Stomach (tissue), 9 donors: Measurements from ENCODE around the gene E4F1. TPM values are rescaled to one million over a fixed set of nuclear protein-coding genes. Genes with fewer than 3 reads are reported as not detected.

Experiments
- DNase-seq, 2 donors: peaks; one replicate each; pipeline versions ENCODE4 v3.0.0 to v3.0.0-alpha.2; 2013 to 2019
- H3K27ac ChIP-seq, 5 donors: fragments of 200-600 bp in 4 of 5; sonication (generic) in 4 of 5; one replicate each; pipeline ENCODE4 v1.5.1; 2013 to 2019; ENCODE audit warnings: mild to moderate bottlenecking in 1 of 5, moderate library complexity in 1 of 5
- H3K27me3 ChIP-seq, 3 donors: fragments of 200-600 bp; sonication (generic); one replicate each; pipeline ENCODE4 v1.5.1; 2017 to 2019; ENCODE audit warnings: mixed run types in 1 of 3
- H3K36me3 ChIP-seq, 4 donors: fragments of 200-600 bp; sonication (generic); 1 replicate in 3 of 4; 2 replicates in 1 of 4; pipeline ENCODE4 v1.5.1; 2016 to 2019
- H3K4me1 ChIP-seq, 4 donors: fragments of 200-600 bp; sonication (generic); one replicate each; pipeline ENCODE4 v1.5.1; 2016 to 2019
- H3K4me3 ChIP-seq, 4 donors: fragments of 200-600 bp; sonication (generic) in 3 of 4; one replicate each; pipeline ENCODE4 v1.5.1; 2016 to 2019; ENCODE audit warnings: mild to moderate bottlenecking in 1 of 4
- H3K9me3 ChIP-seq, 4 donors: fragments of 200-600 bp; sonication (generic); one replicate each; pipeline ENCODE4 v1.5.1; 2016 to 2019
- EP300 ChIP-seq: sonication (generic); formaldehyde crosslinking; IDR thresholded peaks from one replicate; pipeline ENCODE4 v1.6.1; 2017; ENCODE audit warnings: antibody characterized with exemption
- POLR2A ChIP-seq, 4 donors: fragments of 450-650 bp; IDR thresholded peaks; one replicate each; pipeline ENCODE4 v1.6.1; 2016; ENCODE audit warnings: antibody characterized with exemption in 4 of 4, control low read depth in 2 of 4, mild to moderate bottlenecking in 1 of 4, moderate library complexity in 1 of 4
- POLR2AphosphoS5 ChIP-seq, 3 donors: sonication (generic); formaldehyde crosslinking; IDR thresholded peaks; one replicate each; pipeline ENCODE4 v1.6.1; 2016; ENCODE audit warnings: antibody characterized with exemption in 3 of 3
- WGBS, 5 donors: extraction: QIAGEN DNeasy Blood & Tissue Kit in 3 of 5; methylation state at CpG; one replicate each; pipeline versions ENCODE4 v1.1.5 to v1.1.7; 2013 to 2018; 5-methylcytosine and 5-hydroxymethylcytosine counted together
- intact Hi-C: fragments of 100-400 bp; cut with DNase I; formaldehyde crosslinking; loops from one replicate; pipeline ENCODE4 v1.15.1; 2023; ENCODE audit warnings: low total_unique reads
- polyA plus RNA-seq, 3 donors: library from polyadenylated mRNA; stranded (reverse); fragments of 200-250 nt; gene quantifications; one replicate each; pipeline ENCODE4 v1.2.3, GENCODE V29; 2013
- total RNA-seq, 5 donors: library from RNA; depleted of rRNA; stranded (reverse); fragments of >200 nt; gene quantifications; one replicate each; pipeline versions ENCODE4 v1.1.0 to v1.2.3, GENCODE V29; 2014 to 2016
- TF ChIP-seq, protein P1 (sequence below), 7 experiments: fragments of 450-650 bp in 4 of 7; fragments of 200-600 bp in 3 of 7; sonication (generic) in 3 of 7; IDR thresholded peaks; one replicate each; pipeline ENCODE4 v1.5.1; 2016 to 2019; ENCODE audit warnings: antibody characterized with exemption in 7 of 7, control low read depth in 2 of 7, mild to moderate bottlenecking in 1 of 7
- donor health status: healthy with polysubstance abuse.
- donor health status: Bipolar disorder and iron deficiency.
- donor health status: healthy.

The E4F1 gene
- total and polyA plus RNA-seq, 8 donors, result 12.7 to 114 (median 35.6) TPM

DNA sequence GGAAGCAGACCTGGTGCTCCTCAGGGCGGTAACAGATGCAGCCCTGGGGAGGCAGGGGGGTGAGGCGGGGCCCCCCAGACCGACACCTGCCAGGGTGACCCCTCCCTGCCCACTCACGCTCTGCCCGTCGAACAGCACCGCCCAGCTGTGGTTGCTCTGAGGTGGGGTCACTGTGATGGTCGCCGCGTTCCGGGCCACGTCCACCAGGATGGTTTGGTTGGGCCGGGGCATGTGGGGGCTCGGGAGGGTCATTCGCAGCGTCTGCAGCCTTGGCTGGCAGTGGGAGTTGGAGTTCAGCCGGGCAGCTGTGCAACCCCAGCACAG is 13.4 kb upstream of the E4F1 start:
- H3K36me3 ChIP-seq, result peaks cover 29 to 51% (median 40%) of the 10 kb centered on the region in 4 donors
- H3K4me1 ChIP-seq, result peaks cover 31 to 50% (median 46%) of the 10 kb centered on the region in 4 donors
- intact Hi-C loops, result no loop called here
- TF ChIP-seq, protein P1, sequence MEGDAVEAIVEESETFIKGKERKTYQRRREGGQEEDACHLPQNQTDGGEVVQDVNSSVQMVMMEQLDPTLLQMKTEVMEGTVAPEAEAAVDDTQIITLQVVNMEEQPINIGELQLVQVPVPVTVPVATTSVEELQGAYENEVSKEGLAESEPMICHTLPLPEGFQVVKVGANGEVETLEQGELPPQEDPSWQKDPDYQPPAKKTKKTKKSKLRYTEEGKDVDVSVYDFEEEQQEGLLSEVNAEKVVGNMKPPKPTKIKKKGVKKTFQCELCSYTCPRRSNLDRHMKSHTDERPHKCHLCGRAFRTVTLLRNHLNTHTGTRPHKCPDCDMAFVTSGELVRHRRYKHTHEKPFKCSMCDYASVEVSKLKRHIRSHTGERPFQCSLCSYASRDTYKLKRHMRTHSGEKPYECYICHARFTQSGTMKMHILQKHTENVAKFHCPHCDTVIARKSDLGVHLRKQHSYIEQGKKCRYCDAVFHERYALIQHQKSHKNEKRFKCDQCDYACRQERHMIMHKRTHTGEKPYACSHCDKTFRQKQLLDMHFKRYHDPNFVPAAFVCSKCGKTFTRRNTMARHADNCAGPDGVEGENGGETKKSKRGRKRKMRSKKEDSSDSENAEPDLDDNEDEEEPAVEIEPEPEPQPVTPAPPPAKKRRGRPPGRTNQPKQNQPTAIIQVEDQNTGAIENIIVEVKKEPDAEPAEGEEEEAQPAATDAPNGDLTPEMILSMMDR (IDR thresholded peaks at IDR 0.05), result no peak
- no peak for TF ChIP-seq EP300
- TF ChIP-seq POLR2A (IDR thresholded peaks at IDR 0.05), result no peak
- TF ChIP-seq POLR2AphosphoS5 (IDR thresholded peaks at IDR 0.05), result no peak
- H3K4me3 ChIP-seq, result no peak overlapping the region
- WGBS, 5 donors, result 83 to 95% (median 90%) methylated on average over 2 to 17 of the region's 17 CpGs
- H3K27ac ChIP-seq, result no peak overlapping the region
- no peaks in the 10 kb centered on the region for H3K27me3 ChIP-seq
- DNase-seq, result no peak
- no peaks in the 10 kb centered on the region for H3K9me3 ChIP-seq

DNA sequence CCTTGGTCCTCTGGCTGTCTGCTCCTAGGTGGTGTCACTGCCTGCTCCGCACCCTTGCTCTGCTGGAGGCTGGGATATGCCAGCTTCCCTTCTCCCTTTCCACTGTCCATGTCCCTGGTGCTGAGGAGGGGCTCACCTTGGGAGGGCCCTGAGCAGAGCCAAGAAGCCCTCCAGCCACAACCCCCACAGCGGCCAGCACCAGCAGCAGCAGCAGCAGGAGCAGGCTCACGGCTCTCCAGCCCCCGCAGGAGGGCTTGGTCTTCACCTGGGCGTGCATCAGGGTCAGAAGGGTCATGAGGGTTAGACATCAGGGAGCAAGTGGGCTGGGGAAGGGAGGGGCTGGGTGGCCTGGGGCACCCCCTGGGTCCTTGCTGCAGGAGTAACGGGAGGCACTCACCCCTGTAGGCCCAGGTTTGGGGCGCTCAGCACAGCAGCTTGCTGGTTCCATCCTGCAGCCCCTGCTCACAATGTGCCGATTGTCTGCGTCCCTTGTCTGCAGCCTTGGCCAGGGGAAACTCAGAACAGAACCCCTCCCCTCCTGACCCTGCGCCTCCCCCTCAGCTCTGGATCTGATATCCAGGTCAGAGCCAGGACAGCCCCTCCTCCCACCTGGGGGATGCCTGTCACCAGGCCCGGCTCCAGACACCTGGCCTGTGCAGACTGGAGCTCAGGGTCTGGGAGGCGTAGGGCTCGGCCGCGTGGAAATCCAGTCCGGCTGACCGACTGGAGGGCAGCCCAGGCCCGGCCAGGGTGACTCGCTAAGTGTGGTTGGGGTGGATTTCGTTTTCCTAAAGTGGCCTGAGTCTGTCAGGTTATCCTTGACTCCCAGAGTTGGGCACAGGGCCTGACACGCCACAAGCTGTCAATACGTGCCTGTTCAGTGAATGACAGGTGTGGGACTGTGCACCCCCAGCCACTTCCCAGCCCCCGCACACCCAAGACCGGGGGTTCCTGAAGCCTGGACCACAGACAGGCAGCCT is 12.7 kb upstream of the E4F1 start, which contains the start of gene BRICD5:
TSS of gene BRICD5 (minus strand) at position 478 of the 980 bp plus-strand sequence. CDS start at position 448, 30 bp downstream.
- Histone ChIP-seq H3K27me3 (no peaks in the 10 kb centered on the region), H3K4me1 (peaks cover 34 to 54% (median 46%) of the 10 kb centered on the region in 4 donors), H3K4me3 (no peak within 1 kb of the TSS), H3K27ac (peak within 1 kb of the TSS in 1 of 5 donors; percentile 93), H3K36me3 (peaks cover 29 to 51% (median 40%) of the 10 kb centered on the region in 4 donors), H3K9me3 (no peaks in the 10 kb centered on the region)
- 69 to 78% (median 74%) methylated on average over 17 to 24 of the region's 24 CpGs for WGBS, 5 donors
- TF ChIP-seq POLR2A (IDR thresholded peaks at IDR 0.05) (no peak), EP300 (no peak), POLR2AphosphoS5 (IDR thresholded peaks at IDR 0.05) (no peak)
- TF ChIP-seq, protein P1 (IDR thresholded peaks at IDR 0.05), result no peak
- DNase-seq, result no peak
- intact Hi-C loops, result no loop called here

DNA sequence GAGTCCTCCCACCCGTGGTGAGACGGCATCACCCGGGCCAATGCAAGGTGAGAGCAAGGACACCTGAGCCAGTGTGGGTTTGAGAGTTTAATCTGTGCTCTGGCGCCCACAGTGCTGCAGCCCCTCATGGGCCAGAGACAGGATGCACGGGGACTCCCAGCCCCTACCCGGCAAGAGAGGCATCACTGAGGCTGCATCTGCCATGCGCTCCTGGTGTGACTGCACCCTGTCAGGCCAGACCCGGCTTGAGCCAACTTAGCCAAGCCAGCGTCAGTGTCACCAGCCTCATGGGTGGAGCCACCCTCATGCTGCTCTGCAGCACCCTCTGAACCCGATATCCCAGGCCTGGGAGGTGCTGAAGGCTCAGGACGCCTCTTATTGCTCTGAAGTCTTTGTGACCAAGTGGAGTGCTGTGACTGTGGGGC is 11.5 kb upstream of the E4F1 start:
- DNase-seq, result no peak
- WGBS, 5 donors, result 65 to 80% (median 70%) methylated on average over 8 to 11 of the region's 11 CpGs
- no peaks in the 10 kb centered on the region for H3K9me3 ChIP-seq
- TF ChIP-seq, protein P1 (IDR thresholded peaks at IDR 0.05), result no peak
- TF ChIP-seq POLR2A (IDR thresholded peaks at IDR 0.05) (no peak), POLR2AphosphoS5 (IDR thresholded peaks at IDR 0.05) (no peak)
- peak overlapping the region in 2 of 5 donors; percentile 46 to 93 for H3K27ac ChIP-seq
- H3K36me3 ChIP-seq, result peaks cover 28 to 48% (median 36%) of the 10 kb centered on the region in 4 donors
- intact Hi-C loops, result no loop called here
- H3K4me3 ChIP-seq, result no peak overlapping the region
- H3K27me3 ChIP-seq, result no peaks in the 10 kb centered on the region
- H3K4me1 ChIP-seq, result peaks cover 26 to 47% (median 35%) of the 10 kb centered on the region in 4 donors

DNA sequence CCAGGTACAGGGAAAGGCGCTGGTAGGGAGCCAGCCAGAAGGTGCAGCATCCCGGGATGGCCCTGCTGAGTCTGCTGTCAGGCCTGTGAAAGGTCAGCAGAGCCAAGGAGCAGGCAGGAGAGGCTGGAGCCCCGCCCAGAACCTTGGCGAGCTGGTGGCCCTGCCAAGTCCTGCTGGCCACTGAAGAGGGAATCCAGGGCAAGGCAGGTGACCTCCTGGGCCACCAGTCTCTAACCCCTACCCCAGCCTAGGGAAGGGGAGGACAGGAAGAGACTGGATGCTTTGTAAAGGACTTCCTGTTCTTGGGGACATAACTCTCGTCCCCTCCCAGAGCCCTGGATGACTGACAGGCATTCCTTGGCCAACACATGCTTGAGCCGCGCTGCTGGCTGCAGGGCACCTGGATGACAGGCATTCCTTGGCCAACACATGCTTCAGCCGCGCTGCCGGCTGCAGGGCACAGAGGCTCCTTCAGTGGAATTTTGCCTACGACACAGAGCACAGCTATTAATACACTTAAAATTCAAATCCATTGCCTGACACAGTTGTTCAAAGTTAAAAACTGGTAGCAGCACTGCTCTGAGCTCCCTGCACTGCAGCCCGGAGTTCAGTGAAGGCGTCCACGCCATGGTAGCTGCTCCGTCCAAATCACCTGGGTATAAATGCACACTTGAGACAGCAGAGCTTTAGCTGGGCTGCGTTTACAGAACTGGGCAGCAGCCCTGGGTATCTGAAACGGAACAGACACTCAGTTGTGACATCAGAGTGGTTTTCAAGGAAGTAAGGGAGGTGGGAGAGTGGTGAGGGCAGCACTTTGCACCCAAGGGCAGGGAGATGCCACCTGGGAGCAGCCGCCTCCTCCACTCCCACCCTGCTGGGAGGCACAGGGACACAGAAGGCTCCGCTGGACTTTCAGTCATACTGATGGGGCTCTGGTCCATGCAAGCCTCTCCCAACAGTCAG is 10.7 kb upstream of the E4F1 start:
- DNase-seq, result peak in 1 of 2 donors; percentile 60
- Histone ChIP-seq H3K9me3 (no peaks in the 10 kb centered on the region), H3K4me1 (peaks cover 26 to 41% (median 34%) of the 10 kb centered on the region in 4 donors), H3K4me3 (peak overlapping the region in 3 of 4 donors; percentile 77 to 99 (median 88)), H3K27me3 (no peaks in the 10 kb centered on the region), H3K36me3 (peaks cover 21 to 41% (median 29%) of the 10 kb centered on the region in 4 donors), H3K27ac (peak overlapping the region in 3 of 5 donors; percentile 13 to 93 (median 46))
- intact Hi-C loops, result no loop called here
- WGBS, 5 donors, result 34 to 57% (median 46%) methylated on average over 10 to 19 of the region's 19 CpGs
- TF ChIP-seq POLR2A (IDR thresholded peaks at IDR 0.05) (no peak), POLR2AphosphoS5 (IDR thresholded peaks at IDR 0.05) (peak in 1 of 3 donors; percentile 3)
